Prostate gland (tissue), 2 donors: ENCODE measurements around the gene TDRD10.

Experiments
- CTCF ChIP-seq, 4 experiments: fragments of 200-600 bp in 2 of 4; fragments of 450-650 bp in 2 of 4; sonication (generic) in 2 of 4; IDR thresholded peaks; 1 replicate in 3 of 4; 2 replicates in 1 of 4; pipeline ENCODE4 v1.5.1; 2016 to 2019; ENCODE audit warnings: antibody characterized with exemption in 4 of 4, mild to moderate bottlenecking in 2 of 4, moderate library complexity in 2 of 4
- POLR2A ChIP-seq: fragments of 450-650 bp; IDR thresholded peaks from one replicate; pipeline ENCODE4 v1.6.1; 2016; ENCODE audit warnings: antibody characterized with exemption, mild to moderate bottlenecking
- POLR2AphosphoS5 ChIP-seq: sonication (generic); formaldehyde crosslinking; IDR thresholded peaks from one replicate; pipeline ENCODE4 v1.6.1; 2017; ENCODE audit warnings: antibody characterized with exemption

GRCh38 chr1:154489695-154490274 is 12.2 kb upstream of the TDRD10 start:
- no peak for TF ChIP-seq POLR2AphosphoS5
- no peak for TF ChIP-seq CTCF (IDR thresholded peaks at IDR 0.05)
- no peak for TF ChIP-seq POLR2A
